ENCODE measurements around the gene TSHZ1.
"Not testable (repeated sequence)": the region's sequence is repeated elsewhere in the genome, so short reads cannot be mapped to it uniquely, and the experiment has no call there.

TSHZ1 gene

GRCh38 chr18:75307530-75307929 lies 96.9 kb downstream of the TSHZ1 start:
- no peak for DNase-seq (ENCODE audit: low read depth)

- no peak for DNase-seq (ENCODE audit: low read depth)
Observed at GRCh38 chr18:75309564-75309963, 99.0 kb downstream of the TSHZ1 start.

DNA sequence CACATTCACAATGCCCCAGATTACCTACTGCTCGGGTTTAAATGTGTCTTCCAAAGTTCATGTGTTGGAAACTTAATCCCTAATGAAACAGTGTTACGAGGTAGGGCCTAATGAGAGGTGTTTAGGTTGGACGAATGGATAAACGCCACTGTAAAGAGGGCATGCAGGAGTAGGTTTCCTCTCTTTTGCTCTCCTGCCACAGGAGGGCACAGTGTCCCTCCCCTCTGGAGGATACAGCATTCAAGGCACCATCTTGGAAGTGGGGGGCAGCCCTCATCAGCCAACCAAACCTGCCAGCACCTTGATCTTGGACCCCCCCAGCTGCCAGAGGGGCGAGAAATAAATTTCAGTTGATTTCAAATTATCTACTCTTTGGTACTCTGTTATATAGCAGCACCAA lies 103.5 kb downstream of the TSHZ1 start:
- DNase-seq (ENCODE audit: low read depth) = no peak

DNA sequence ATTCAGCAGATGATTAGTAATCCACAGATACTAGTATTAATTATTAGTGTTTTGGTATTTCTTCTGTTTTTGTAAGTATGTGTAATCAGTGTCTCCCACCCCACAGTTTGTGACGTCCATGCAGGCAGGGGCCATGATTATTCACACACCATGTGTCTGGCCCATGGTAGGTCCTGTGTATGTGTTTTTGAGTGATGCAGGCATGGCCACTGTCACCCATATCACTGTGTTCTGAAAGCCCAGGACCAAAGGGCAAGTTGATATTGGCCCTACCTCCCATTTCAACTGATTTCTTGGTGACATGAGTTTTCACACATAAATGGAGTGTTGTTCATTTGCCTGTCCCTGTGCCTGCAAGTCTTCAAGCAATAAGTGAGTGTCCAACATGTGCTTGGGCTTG lies 104.0 kb downstream of the TSHZ1 start:
- DNase-seq (ENCODE audit: low read depth) = no peak

DNA sequence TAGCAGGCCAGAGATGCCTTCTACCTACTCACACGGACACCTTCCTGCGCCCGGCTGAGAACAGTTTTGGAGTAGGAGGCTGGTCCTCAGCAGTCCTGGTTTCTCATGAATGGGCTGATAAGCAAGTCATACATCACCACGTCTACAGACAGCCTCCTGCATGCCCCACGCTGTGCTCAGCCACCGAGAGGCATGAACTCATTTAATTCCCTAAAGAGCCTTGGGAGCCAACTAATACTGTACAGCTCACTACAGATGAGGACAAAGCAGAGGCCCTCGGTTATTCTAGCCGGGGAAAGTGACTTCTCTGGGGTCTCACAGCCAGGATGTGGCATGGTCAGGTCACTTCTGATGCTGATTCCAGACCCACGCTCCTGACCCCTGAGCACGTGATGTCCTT lies 105.6 kb downstream of the TSHZ1 start:
- no peak for DNase-seq (ENCODE audit: low read depth)

DNA sequence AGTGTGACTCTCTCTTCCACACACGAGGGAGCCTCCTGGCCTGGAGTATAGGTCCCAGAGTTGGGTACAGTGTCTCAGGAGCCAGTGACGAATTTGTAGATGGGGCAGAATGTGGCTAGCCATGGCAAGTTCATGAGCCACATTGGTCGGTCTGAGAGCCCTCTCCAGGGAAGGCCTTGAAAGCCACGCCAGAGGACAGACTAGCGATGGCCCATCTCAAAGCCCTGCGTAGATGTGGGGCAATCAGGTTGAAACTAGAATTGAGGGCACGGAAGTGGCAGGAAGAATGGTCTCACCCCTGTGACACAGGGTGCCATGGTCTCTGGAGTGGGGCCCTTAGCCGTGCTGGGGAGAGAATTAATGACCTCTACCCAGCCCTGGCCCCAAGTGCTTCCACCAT lies 106.2 kb downstream of the TSHZ1 start:
- DNase-seq (ENCODE audit: low read depth) = no peak

- DNase-seq (ENCODE audit: low read depth) = no peak
Observed at GRCh38 chr18:75317300-75317699, 106.7 kb downstream of the TSHZ1 start.

- DNase-seq (ENCODE audit: low read depth) = no peak
Observed at GRCh38 chr18:75317703-75318102, 107.1 kb downstream of the TSHZ1 start.

- DNase-seq (ENCODE audit: low read depth) = no peak
Observed at GRCh38 chr18:75319905-75320304, 109.3 kb downstream of the TSHZ1 start.

- DNase-seq (ENCODE audit: low read depth) = no peak
Observed at GRCh38 chr18:75320506-75320905, 109.9 kb downstream of the TSHZ1 start.

- DNase-seq (ENCODE audit: low read depth) = no peak
Observed at GRCh38 chr18:75321431-75321830, 110.8 kb downstream of the TSHZ1 start.

GRCh38 chr18:75322206-75322605 lies 111.6 kb downstream of the TSHZ1 start:
- no peak for DNase-seq (ENCODE audit: low read depth)

GRCh38 chr18:75323821-75324585 lies 113.4 kb downstream of the TSHZ1 start:
- DNase-seq (ENCODE audit: low read depth) = no peak

GRCh38 chr18:75324686-75325257 lies 114.2 kb downstream of the TSHZ1 start:
- DNase-seq (ENCODE audit: low read depth) = no peak

GRCh38 chr18:75329753-75330152 lies 119.2 kb downstream of the TSHZ1 start:
- not testable (repeated sequence) for DNase-seq (ENCODE audit: low read depth)

GRCh38 chr18:75330308-75330707 lies 119.7 kb downstream of the TSHZ1 start:
- no peak for DNase-seq (ENCODE audit: low read depth)

GRCh38 chr18:75334869-75335268 lies 124.3 kb downstream of the TSHZ1 start:
- no peak for DNase-seq (ENCODE audit: low read depth)

DNA sequence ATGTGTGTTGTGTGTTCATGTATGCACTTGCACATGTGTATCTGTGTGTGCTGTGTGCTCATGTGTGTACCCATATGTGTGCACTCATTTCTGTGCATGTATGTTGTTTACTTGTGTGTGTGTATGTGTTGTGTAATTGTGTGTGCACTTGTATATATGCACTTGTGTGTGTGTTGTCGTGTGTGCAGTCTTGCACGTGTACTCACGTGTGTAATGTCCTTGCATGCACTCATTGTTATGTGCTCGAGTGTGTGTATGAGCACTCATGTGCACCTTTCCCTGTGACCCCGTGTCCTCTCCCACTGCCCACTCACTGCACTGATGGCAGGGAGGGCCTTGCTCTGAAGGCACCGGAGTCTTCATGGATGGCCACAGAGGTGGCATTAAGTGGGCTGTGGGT lies 124.9 kb downstream of the TSHZ1 start:
- no peak for DNase-seq (ENCODE audit: low read depth)

GRCh38 chr18:75336767-75337166 lies 126.2 kb downstream of the TSHZ1 start:
- DNase-seq (ENCODE audit: low read depth) = no peak

- DNase-seq (ENCODE audit: low read depth) = no peak
Observed at GRCh38 chr18:75337348-75337747, 126.8 kb downstream of the TSHZ1 start.

GRCh38 chr18:75338631-75339030 lies 128.0 kb downstream of the TSHZ1 start:
- no peak for DNase-seq (ENCODE audit: low read depth)

Measured in stimulated activated CD8-positive, alpha-beta memory T cell treated with anti-CD3 and anti-CD28 coated beads, Interleukin-7, amount 100 ng/mL, for 24 hours (primary cell).